ENCODE results near the gene MRAP.

MRAP gene

DNA sequence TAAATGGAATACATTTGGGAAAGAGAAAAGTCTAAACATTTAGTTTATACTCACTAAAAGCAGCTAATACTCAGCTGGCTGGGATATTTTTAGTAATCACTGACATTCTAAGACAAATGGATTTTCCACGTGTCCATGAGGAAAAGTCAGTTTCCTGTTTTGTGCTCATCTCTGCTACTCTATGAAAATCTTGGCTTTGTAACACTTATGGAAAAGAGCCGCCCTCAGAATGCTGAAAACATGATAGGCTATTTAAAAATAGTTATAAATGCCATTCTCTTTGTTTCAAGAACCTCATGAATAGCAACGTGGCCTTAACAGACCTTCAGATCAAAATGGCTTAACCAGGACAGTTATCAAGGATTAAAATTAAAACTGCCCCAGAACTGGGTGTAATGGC lies 29.9 kb downstream of the MRAP start:
- no peak for DNase-seq

DNA sequence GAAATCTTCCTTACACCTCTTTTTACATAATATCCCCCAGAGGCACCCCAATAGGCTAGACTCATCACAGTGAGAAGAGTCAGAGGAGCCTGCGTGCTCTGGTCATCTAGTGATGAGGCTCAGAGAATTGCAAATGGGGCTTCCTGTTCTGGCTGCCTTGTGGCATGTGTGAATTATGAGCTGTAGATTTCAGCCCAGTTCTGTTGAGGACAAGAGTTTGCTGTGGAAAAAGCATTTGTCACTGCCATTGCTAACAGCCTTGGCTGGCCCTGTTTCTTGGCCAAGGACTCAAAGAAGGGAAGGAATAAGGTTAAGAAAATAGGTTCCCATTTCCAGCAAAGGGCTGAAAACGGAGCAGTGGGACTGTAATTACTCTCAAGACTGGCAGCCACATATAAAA lies 30.7 kb downstream of the MRAP start:
- DNase-seq = no peak

DNA sequence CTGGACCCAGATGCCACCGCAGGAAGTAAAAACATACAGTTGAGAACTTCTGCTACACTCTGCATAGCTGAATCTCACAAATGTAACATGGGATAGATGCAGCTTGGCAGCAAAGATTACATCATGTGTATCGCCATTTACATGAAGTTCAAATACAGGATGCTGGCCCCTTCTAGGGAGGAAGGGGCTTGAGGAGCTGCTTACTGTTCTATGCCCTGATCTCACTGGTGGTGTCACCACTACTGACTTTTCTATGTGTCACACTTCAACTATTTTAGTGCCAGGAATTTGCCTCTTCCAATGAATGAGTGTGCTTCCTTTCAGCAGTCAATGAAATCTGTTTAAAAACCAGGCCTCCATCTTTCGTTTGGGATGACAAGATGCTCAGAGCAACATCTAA lies 31.1 kb downstream of the MRAP start:
- DNase-seq = no peak

DNA sequence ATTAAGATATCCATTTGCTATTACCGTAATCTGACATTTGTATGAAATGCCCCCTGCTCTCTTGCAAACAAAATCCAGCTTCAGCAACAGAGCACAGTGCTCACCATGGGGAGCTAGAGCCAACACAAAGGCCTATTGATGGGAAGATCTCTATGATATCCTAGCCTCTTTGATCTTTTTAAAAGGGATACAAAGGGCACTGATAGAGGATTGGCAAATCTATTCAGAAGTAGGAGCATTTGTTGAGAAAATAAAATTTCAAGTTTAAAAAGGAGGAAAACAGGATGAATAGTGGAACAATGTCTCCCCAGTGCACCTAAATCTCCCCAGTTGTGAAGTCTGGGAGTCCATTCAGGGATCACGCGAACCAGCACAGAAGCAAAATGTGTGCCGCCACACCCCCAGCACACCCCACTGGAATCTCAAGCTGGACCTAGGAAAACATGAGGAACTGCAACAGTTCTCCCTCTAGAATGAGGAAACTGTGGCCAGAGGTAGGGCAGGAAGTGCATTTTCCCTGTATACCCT lies 32.2 kb downstream of the MRAP start:
- DNase-seq = no peak

DNA sequence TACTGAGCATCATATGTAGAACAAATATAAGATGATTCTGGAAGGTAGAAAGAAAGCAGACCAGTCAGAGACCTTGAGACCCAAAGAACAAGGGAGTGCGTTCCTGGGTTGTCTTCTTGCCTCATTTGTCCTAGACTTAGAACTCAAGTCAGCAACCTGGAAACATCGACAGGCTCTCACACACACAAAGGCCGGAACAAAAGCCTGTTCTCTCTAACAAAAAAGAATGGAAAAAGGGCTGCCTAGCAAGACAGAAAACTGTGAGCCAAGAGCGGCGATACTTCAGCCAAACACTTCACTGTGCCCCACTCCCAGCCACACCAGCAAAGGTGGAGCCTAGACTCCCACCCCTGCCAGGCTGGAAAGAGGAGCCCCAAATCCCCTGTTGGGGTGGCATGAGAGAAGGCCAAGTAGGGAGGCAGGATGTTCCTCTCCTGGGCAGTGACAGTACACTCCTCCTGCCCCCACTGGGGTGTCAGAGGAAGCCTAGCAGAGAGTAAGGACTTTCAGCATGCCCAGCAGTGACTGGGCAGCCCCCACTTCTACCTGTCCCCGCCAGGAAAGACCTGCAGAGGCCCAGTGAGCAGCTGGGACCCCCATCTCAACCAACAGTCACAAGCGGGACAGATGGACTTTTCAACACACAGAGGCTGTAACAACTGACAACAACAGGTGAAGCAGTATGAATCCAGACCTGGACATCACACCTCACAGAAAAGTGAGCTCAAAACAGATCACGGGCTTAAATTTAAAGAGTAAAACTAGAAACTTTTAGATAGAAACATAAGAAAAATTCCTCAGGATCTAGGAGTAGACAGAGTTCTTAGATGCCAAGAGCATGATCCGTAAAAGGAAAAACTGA lies 33.0 kb downstream of the MRAP start:
- no peak for DNase-seq

DNA sequence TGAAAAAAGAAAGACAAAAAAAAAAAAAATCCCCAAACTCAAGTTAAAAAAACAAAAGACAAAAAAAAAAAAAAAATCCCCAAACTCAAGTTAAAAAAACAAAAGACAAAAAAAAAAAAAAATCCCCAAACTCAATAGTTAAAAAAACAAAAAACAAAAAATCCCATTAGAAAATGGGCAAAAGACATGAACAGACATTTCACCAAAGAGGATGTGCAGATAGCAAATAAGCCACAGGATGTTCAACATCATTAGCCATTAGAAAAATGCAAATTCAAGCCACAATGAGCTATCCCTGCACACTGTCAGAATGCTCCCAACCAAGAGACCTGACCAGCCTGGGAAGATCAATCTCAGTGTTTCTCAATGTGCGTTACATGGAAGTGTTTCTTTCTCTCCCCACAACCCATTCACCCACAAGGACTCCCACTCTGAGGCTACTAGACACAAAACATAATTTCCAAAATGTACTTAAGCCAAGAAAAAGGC lies 33.9 kb downstream of the MRAP start:
- DNase-seq = peak; percentile 1

DNA sequence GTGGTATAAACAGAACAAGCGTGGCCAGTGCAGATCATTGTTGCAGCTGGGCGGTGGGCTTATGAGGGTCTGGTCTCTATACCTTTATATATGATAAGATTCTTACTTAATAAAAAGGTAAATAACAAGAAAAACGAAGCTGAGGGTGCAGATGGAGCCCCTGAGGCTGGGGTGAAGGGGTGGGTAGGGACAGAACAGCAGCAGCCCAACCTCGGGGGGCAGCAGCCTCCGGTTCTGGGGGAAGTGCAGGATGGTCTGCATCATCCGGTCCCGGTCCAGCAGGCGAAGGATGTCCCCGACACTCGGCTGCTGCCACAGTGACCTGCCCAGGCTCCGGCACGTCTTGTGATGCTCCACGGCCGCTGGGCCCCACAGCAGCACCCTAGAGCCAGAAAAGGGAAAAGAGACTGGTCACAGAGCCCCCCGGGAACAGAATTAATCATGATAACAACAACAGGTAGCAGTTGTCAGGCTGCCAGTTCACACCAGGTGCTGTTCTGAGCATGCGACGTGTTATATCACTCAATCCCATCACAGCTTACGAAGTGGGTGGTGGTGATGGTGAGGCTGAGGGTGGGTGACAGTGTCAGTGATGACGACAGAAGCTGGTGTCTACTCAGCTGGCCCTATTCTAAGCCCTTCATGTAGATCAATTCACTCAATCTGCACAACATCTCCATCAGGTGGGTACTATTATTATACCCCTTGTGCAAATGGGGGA lies 35.5 kb downstream of the MRAP start:
- no peak for DNase-seq

DNA sequence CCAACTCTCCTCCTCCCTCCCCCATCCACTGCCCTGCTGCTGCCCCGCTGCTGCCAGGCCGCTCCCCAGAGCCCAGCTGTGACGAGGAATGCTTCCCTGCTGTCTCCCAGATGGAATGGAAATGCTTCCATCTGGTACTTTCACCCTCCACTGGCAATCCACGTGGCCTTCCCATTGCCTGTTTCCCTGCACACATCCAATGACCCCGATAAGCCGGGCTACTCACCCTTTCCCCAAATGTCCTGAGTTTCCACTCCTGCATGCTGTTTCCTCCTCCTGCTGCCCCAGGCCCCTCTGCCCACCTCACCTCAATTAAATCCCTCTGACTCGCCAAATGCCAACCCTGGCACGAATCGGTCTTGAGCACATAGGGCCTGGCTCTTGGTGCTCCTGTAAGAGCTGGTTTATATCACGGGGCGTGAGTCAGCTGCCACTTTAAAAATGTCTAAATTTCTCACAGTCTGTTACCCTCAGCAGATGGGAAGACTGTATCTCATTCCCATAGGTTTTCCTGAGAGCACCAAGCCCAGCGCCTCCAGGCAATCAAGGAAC lies 36.4 kb downstream of the MRAP start:
- DNase-seq = no peak

DNA sequence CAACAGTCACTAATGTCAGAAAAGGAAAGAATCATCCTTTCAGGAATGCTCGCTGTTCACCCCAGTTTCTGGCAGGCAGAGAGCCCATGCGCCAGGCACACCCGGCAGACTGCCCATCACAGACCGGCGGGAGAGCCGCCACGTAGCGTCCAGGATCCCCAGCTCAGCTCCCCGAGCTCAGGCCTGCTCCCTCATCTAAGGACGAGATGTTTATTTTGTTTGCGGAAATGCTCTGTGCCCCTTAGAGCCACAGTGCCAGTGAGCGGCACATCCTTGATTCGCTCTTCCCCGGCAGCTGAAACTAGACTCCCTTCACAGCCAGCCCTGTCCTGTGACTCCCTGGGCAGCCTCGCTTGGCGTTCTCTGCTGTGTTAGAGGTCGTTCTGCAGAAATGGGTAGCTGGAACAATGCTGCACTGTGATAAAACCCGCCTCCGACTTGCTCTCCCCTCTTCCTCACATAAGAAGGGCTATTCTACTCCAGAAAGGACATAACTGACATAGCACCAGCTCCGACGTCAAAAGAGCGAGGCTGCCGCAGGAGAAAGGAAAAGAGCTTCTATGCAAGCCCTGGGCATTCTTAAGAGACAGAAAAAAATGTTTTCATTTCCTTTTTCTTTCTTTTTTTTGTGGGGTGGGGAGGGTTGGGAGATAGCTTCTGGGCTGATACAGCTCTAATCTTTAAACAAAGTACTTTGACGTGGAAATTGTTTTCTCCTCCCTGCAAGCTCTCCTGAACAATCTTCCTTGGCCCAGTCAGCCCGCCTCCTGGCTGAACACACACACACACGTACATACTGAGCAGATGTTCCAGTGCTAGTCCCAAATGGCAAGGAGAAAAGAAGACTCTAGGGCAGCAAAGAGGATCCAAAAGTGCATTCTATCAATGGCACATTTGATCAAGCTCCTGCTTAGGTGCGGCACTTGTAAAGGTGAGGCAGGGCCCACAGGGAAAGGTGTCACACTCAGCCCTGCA lies 37.2 kb downstream of the MRAP start:
- peak; percentile 13 for DNase-seq

DNA sequence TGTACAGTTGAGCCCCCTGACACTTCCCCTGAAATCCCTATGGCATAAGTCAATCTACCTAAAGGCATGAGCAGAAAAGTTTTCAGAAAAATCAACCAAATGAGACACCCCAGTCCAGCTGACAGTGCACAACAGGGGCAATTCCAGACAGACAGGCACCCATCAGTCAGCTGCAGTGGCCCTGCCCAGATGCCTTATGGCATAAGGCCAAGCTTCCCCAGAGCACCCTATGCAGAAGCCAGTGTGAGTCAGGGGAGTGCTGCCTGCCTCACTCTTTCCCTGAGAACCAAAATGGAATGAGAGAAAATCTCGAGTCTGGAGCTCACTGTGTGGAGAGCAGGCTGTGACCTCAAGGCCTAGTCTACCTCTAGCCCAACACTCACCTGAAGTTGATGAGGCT lies 38.1 kb downstream of the MRAP start:
- DNase-seq = peak; percentile 24

DNA sequence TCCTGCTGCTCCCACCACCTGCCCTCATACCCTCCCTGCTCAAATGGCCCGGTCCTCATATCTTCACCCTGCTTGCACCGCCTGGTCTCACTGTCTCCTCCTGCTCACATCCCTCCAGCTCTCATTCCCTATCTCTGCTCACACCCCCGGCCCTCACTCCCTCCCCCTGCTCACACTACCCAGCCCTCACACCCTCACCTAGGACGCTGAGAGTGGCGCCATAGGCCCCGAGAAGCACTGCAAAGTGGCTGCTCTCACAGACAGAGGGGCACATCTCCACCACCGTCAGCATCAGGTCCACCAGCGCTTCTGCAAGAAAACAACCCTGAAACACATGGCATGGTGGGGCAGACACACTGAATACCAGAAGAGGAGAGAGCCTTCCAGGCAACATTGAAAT lies 38.6 kb downstream of the MRAP start:
- peak; percentile 9 for DNase-seq

DNA sequence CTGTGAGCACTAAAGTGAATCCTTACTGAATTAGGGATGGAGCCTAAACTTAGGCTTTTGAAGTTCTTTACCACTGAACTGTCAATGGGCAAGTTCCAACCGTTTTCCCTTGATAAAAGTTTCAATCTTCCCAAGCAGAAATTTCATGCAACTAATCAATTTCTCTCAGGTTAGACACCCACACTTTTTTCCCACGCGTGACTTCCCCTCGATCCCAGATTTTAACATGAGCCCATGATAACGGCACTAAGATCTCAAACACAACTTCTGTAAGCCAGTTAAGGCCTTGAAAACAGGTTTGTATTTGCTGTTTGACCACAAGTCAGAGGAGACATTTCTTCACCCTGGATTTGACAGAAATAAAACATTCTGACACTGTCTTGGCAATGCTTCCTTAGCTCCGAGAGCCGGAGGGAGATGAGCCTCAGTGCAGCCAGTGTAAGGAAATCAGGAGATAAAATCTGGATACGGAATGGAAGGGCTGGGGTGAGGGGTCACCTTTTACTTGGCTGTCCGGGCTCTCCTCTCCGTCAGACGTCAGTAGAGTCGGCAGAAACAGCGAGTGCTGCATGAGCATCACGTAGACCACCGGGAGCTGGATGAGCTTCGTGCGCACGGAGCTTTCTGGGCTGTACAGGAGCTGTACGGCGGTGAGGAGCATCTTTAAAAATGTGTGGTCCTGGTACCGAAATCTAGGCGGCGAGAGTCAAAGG lies 39.7 kb downstream of the MRAP start:
- DNase-seq = peak; percentile 26

DNA sequence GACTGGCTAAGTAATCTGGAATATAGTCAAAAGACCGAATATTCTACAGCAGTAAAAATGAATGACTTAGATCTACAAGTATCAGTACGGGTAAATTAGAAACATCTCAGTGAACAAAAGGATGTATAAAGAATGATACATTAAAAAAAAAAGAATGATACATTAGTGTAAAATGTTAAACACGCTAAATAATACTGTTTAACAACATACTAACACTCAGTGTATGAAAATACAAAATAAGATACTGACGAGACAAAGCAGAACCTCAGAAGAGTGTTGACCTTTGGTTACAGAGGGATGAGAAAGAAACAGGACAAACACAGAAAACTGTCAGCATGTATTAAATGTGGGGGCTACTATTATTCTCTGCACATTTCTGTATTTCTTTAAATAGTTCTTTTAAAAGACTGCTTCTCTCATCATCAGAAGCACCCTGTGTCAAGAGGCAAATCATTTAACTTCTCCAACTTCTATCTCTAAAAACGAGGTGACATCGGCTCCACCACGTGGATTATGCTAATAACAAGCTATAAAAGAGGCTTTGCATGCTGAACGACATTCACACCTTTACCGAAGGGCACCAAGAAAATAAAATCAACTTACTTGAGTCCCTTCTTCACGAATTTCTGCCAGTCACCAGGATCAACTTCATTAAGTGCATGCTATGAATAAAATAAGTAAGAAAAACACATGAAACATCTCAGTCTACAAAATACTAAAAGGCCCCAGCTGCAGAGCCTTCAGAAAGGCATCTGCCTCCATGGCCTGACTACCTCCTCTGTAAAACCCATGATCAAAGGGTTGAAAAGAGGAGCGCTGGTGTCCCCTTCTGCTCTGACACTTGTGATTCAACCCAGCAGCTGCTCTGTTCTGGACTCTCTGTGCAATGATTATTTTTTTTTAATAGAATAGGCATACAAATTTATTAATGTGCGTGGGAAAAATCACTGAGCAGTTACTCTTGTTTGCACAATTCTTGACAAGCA lies 42.5 kb downstream of the MRAP start:
- no peak for DNase-seq

DNA sequence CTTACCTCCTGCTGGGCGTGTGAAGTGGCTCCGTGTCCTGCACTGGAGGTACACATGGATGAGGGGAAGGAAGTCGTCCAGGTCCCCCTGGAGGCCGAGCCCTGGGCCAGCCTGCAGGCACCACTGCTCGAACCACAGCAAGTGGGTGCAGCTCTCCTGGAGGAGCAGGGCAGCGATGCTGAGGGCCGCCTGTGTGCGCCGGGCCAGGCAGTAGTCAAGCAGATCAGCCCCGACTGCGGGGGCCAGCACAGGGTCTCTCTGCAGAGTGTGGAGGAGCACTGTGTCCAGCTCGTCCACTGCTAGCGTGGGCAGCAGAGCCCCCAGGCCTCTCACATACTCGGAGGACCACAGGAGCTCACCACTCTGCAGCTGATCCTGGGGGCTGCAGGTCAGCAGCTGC lies 48.3 kb downstream of the MRAP start:
- DNase-seq = no peak

DNA sequence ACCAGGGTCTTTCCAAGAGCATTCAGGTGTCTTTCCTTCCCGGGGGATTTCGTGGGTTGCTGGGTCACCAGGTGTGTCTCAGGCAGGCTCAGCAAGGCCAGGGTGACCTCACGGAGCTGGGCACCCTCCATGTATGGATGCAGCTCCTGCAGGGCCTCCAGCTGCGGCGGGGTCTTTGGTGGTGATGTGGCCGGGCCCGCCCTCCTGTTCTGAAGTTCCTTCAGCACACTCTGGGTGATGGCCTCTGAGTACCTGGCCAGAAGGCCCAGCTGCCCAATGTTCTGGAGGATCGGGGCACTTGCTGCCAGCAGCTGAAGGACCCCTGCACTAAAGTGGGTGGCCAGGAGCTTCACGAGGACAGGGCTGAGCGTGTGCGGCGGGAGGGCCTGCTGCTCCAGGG lies 48.7 kb downstream of the MRAP start:
- no peak for DNase-seq

DNA sequence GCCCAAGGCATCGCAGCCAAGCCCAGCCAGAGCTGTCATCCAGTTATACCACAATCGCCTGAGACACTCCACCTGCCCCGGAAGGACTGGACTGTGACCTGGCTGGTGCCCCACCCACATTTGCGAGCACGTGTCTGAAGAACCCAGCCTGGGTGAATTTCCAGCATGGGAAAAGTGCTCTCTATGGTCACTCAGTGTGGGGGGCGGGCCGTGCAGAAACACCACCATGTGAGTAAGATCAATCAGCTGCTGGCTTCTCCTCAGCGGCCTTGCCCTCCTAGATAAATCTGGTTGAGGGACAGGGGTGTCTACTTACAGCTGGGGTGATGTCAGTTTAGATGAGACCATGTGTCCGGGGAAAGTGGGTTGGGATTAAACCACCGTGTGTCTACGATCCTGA lies 49.3 kb downstream of the MRAP start:
- no peak for DNase-seq

DNA sequence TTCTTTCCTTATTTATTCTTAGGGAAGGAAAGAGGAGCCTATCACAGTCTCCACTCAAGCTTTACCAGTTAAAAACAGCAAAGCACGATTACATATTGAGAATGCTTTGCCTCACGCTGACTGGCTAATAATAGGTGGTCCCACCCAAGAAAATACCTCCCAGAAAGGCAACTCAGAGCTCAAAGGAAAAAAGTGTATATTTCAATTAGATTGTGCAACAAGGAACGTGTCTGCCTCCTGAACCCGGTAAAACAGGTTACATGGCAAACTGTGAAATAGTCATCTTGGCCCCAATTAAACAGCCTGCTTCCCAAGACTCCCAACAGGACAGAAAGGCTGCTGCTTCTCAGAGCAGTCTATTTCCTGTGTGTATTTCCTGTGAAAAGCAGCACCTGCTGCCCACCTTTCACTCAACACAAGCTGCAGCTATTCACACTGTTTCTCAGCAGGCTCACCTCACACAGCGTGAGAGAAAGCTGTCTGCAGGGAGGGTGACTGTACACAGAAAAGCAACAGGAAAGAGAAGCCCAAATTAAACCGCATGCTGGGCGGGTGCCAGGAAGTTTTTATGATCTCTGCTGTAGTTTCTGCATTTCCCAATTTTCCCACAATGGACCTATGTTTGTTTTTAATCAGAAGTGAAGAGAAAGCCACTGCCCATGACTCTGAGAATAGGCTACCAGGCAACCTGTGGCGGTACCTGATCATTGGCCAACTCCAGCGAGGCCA lies 50.1 kb downstream of the MRAP start:
- no peak for DNase-seq

DNA sequence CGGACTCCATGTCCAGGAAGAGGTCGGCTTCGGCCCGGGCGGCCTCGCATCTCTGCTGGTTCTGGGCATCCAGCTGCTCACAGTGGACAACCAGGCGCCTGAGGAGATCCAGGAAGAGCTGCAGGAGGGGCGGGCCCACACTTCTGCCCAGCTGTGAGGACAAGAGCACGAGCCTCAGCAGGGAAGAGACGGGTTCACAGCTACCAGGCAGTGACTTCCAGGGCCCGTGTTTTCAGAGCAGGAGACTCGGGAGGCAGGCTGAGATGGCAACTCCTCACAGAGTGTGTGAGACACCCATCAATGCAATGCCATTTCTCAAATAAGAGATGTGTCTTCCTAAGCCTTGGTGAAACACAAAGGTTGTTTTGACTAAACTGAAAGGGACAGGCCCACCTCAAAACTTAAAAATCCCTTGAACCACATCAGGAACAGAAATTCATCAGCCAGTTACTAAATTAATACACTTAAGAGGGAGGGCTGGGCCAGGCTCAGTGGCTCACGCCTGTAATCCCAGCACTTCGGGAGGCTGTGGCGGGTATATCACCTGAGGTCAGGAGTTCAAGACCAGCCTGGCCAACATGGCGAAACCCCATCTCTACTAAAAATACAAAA lies 50.8 kb downstream of the MRAP start:
- no peak for DNase-seq

Measured in right forelimb (tissue), 1 donor.